HG03469 (cell line): ENCODE measurements around the gene AMPD2.

Experiments used
- ATAC-seq: cut with Tn5 transposase; IDR thresholded peaks from one replicate; pipeline ENCODE4 v1.9.1; 2021; ENCODE audit warnings: mild to moderate bottlenecking, moderate library complexity, moderate number of reproducible peaks; ENCODE audit not compliant: unreplicated experiment

Gene AMPD2

DNA sequence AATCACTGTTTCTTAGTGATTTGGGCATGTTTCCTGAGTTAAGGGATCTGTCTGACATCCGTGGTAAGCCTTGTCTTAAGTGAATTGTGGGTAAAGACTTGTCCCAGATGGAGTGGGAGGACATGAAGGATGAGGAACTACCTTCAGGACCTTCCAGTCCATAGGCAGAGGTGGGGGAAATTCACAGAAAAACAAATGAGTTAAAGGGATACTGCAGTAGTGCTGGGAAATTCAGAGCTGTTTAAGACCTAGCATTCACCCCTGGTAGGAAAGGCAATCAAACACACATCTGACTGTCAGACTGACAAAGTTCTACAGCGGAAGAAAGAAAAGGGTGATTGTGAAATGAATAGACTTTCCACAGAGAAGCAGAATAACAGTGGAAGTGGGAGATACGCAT, 3.2 kb upstream of the AMPD2 start:
- ATAC-seq, result no peak

DNA sequence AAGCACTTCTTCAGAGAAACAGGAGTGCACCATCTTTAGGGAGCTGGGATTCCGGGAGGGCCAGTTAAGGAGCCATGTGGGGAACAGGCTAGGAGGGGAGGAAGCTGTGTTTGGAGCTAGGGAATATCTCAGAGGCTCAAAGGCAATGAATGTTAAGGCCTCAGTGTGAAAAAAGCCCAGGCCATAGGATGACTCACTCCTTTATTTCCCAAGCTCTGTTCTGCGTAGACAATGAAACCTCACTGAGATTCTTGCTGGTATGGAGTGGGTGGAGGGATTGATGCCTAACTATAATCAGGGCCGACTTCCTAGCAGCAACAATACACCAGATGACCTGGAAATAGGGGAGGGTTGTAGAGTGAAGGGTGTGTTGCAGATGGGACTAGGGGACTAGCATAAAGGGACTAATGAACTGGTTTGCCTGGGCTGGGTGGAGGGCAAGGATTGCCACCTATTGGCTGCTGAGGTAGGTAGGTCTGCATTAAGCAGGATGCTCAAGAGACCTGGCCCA, 2.3 kb upstream of the AMPD2 start:
- ATAC-seq, result no peak

DNA sequence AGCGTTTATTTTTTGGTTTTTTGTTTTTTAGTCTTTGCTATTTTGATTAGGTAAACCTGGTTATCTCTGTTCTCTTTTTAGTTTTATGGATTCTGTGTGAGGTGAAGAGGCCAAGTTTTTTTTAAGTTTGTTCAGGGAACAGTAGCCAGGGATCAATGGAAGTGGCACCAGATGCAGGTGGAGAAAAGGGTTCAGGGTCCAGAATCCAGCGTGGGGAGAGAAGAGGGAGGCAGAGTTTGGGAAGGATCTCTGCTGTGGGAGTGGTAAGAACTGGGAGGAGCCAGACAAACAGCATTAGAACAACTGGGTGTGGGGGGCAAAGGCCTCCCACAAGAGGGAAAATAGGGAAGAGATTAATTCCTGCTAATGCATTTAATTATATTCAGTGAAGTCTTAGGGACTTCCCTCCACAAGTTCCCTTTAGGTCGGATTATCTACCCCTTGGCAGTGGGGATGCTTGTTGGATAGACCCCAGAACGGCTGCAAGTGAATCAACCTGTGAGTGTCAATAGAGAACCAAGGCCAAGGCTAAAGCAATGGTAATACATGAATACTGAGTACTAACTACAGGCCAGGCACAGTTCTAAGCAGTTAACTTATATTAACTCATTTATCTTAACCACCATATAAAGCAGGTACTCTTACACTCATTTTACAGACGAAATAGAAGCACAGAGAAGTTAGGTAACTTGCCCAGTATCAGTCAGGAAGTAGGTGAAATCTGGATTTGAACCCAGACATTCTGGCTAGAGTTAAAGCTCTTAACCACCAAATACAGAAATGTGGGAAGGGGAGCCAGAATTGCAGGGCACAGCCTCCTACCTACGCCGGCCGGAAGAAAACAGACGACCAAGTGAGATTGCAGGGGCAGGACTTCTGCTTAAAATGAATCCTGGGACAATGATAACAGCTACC, 719 bp upstream of the AMPD2 start:
- ATAC-seq, result no peak

DNA sequence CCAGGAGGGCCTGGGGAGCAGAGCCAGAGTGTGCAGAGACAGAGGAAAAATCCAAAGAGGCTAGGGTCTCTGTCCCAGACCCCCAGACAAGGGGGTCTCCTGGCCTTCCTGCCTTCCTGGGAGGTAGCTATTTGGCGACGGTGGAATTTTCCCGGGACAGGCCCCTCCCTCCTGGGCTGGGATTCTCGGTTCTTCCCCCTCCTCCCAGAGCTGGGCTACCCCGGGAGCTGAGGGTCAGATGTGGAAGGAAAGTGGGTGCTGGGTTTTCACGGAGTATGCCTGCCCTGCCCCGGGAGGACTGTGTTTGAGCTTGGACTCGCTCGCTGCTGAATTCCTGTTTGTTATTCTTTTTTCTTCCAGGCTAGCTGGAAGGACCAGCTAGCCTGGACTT, 759 bp downstream of the AMPD2 start:
- no peak for ATAC-seq

DNA sequence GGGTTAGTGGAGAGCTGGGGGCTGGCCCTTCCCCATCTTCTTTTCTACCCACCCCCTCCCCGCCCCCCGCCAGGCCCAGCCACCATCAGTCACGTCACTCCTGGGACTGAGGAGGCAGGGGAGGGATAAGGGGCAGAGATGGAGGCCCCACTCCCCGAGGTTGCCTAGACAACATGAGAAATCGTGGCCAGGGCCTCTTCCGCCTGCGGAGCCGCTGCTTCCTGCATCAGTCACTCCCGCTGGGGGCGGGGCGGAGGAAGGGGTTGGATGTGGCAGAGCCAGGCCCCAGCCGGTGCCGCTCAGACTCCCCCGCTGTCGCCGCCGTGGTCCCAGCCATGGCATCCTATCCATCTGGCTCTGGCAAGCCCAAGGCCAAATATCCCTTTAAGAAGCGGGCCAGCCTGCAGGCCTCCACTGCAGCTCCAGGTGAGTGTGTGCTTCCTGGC, 1.2 kb downstream of the AMPD2 start:
- ATAC-seq, result peak; percentile 51

DNA sequence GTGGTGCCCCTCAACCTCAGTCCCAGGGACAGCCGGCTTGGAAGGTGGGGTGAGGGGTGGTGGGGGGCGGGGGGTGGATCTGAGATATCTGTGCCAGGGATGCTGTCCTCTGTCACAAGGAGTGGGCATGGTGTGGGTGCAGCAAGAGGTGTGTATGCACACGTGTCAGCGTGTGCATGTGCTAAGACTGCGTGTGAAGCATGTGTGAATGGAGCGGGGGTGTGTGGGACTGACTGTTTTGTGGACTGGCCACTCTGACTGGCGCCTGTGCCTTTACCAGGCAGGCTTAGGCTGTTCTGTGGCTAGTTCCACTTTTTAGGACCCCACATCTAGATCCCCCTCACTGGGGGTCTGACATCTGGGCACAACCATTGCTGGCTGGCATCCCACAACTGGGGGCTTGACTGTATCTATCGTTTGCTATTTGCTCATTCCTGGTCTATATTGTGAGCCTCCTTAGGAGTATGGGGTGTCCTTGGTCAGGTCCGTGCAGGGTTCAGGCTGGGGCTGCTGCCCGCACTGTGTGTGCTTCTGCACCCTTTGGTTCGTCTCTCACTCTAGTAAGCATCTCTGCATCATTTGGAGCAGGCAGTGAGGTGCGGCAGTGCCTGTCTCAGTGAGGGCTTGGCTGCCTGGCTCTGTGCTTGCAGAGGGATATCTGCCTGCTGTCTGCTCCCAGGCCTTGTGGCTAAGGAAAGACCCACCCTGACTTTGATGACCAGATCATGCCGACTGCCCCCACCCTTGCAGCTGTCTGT, 1.9 kb downstream of the AMPD2 start:
- ATAC-seq, result no peak

DNA sequence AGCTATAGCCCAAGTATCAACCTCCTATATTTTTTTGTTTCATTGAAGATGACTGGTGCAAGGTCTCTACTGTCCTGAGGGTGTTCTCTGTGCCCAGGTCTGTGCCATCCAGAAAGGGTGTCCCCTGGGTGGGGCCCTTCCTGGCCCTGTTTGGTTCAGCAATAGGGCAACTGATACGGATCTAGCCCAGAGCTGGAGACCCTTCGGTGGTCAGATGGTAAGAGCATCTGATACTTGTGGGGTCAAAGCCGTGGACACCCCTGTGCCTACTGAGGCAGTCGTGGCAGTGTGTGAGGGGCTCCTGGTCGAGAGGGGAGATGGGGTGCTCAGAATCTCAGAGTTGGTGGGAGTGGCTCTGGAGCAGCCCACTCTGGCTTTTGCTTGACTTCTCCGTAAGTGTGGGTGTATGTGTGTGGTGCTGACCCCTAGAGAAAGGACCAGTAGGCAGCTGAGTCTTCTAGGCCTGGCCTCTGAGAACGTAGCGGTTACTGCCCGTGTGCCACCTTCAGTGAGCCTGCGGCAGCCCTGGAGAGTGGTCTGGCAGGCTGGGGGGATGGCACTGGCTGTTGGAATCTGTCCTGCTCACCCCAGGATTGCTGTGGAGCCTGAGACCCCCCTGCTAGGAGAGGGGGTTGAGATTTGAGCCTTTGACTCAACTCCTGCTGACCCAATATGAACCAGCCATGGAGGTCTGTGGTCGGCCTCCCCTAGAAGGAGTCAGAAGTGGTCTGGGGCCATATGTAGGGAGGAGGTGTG, 2.7 kb downstream of the AMPD2 start:
- no peak for ATAC-seq

DNA sequence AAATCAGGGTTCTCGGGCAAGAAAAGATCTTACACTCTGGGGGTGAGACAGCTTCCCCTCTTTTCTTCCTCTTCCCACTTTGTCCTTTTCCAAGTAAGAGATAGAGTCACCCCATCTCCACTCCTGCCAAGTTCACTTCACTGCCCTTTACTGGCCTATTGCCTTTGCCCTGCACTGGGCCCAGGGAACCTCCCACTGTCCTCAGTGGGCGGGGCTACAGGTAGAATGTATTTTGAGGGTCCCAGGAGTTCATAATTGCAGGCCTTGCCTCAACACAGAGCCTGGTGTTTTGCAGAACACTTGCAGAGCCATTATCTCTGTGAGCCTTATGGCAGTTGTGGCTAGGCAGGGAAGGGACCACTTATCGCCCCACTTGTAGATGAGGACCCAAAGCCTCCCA, 3.3 kb downstream of the AMPD2 start:
- ATAC-seq, result no peak

DNA sequence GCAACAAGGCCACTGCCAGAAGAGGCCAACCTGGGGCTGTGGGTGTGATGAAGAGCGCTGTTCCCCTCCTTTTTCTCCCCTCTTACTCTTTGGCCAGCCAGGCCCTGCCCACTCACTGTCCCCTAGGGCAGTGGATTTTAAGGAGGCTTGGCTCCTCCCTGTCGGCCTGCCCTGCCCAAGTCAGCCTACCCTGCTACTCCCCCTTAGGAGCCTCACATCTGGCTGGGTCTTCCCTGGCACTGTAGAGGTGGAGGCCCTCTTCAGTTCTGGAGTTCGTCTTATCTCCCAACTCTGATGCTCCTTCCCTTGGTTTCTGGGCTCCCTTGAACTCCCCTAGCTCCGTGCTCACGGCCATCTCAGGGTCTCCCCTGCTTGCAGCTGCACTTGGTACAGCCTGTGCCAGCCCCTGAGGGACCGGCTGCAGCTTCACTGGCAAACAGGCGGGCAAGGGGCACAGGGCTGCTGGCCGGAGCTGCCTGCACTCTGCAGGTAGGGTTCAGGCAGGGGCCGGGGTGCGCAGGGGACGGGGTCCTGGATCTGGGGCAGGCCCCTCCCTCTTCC, 4.0 kb downstream of the AMPD2 start:
- no peak for ATAC-seq

DNA sequence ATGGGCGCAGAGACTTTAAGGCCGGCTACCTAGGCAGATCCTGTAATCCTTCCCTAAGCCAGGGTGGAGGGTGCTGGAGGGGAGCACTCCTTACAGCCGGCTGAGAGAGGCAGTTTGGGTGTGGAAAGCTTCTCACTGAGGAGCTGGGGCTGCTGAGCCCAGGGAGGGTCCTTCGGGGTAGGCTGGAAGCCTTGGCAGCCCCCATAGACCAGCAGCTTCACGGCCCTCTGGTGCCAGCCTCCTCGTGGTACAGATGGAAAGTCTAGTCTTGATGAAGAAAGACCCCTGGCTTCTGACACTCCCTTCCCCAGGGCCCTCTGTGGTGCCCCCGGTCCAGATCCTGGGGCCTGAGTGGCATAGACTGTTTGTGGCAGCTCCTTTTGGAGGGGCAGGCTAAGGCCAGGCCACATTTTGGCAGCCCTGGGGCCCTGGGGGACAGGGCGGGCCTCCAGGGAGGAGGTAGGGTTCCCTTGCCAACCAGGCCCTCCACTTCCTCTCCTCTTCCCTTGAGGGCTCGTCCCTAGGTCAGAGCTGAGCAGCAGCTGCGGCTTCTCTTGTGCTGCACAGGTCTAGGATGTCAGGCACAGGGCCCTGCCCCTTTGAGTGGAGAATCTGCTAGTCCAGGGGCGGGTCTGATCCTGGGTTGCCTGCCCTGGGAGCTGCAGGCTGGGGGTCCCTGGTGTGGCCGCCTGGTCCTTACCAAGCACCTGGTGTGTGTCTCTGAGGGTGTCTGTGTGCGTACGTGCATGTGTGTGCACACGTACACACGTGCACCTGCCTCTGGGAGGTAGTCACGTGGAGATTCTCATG, 4.8 kb downstream of the AMPD2 start:
- ATAC-seq, result no peak

DNA sequence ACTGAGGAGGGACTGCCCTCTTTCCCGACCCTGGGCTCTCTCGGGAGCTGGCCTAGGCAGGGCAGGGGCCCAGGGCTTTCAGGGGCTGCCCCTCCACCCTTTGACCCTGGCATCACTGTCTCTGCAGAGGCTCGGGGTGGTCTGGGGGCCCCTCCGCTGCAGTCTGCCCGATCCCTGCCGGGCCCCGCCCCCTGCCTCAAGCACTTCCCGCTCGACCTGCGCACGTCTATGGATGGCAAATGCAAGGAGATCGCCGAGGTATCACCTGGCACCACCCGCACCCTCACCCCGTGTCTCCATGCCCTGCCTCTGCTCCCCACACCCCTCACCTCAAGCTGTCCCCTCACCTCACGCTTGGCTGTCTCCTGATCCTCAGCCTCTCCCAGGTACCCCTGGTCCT, 5.5 kb downstream of the AMPD2 start:
- ATAC-seq, result no peak

DNA sequence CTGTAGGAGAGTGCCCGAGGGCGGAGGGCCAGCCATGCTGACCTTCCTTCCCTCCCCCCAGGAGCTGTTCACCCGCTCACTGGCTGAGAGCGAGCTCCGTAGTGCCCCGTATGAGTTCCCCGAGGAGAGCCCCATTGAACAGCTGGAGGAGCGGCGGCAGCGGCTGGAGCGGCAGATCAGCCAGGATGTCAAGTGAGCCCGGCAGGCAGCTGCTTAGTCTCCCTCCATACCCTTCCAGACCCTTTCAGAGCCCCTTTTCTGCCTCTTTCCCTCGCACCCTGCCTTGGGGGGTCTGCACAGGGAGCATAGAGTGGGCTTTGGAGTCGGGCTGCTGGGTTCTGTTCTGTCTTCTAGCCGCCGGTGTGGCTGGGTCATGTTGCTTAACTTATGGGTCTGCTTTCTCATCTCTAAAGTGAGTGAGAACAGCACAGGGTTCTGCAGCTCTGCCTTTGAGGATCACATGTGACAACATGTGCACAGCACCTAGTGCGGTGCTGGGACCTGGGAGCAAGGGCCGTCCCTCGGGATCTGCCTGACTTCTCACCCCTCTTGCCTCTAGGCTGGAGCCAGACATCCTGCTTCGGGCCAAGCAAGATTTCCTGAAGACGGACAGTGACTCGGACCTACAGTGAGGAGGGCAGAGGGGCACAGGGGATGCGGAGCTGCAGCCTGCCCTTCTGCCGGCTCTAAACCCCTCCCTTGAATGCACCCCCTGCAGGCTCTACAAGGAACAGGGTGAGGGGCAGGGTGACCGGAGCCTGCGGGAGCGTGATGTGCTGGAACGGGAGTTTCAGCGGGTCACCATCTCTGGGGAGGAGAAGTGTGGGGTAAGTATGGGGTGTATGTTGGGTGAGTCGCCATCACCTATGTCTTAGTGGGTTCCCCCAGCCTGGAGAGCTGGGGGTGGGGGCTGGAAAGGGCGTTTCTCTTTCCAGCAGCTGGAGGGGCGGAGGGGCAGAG, 6.2 kb downstream of the AMPD2 start:
- ATAC-seq, result no peak

DNA sequence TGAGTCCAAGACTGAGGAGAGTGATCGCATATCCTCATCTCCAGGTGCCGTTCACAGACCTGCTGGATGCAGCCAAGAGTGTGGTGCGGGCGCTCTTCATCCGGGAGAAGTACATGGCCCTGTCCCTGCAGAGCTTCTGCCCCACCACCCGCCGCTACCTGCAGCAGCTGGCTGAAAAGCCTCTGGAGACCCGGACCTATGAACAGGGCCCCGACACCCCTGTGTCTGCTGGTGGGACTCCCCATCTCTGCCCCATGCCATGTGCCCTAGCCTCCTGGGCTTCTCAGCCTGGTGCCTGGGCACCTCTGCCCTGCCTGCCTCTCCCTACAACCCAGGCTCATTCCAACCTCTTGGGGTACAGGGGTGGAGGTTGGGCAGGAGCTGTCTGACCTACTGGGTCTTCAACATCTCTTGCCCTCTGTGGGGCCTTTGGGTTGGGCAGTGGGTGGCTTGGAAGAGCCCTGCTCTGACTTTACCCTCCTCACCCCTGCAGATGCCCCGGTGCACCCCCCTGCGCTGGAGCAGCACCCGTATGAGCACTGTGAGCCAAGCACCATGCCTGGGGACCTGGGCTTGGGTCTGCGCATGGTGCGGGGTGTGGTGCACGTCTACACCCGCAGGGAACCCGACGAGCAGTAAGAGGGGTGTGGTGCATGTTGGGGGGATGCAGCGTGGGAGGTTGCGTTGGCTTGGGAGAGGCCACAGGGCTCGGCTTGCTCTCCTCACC, 7.2 kb downstream of the AMPD2 start:
- ATAC-seq, result no peak

DNA sequence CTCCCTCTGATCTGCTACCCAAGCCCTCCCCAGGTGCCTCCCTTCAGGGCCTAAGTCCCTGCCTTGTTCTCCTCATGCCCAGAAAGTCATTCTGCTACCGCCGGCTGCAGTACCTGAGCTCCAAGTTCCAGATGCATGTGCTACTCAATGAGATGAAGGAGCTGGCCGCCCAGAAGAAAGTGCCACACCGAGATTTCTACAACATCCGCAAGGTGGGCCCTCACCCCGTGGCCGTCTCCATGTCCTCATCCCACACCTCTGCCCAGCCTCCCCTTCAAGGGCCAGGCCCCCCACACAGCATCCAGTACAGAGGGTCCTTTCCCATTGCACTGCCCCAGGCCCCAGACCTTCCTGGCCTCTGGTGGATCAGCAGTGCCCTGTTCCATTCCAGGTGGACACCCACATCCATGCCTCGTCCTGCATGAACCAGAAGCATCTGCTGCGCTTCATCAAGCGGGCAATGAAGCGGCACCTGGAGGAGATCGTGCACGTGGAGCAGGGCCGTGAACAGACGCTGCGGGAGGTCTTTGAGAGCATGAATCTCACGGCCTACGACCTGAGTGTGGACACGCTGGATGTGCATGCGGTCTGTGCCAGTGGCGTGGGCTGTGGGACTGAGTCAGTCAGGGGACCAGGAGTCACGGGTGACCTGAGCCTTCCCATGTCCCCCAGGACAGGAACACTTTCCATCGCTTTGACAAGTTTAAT, 8.2 kb downstream of the AMPD2 start:
- ATAC-seq, result no peak

DNA sequence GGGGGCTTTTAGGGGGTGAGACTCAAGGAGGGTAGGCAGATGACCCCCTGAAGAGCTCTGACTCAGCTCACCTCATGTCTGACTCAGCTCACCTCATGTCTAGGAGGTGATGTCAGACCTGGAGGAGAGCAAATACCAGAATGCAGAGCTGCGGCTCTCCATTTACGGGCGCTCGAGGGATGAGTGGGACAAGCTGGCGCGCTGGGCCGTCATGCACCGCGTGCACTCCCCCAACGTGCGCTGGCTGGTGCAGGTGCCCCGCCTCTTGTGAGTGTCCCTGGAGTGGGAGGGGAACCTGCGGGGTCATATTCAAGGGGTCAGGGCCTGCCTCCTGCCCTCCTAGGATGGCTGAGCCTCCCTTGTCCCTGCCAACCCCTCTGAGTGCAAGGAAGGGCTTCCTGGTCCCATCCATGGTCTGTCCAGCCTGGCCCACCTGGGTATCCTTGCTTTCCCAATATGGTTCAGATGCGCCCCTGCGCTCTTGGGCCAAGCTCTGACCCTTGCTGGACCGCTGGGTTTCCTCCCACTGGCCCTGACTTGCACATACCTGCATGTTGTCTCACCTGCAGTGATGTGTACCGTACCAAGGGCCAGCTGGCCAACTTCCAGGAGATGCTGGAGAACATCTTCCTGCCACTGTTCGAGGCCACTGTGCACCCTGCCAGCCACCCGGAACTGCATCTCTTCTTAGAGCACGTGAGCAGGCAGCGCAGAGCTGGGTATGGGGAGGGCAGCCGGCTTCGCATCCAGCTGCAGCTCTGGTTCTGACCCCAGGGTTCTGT, 9.1 kb downstream of the AMPD2 start:
- no peak for ATAC-seq

DNA sequence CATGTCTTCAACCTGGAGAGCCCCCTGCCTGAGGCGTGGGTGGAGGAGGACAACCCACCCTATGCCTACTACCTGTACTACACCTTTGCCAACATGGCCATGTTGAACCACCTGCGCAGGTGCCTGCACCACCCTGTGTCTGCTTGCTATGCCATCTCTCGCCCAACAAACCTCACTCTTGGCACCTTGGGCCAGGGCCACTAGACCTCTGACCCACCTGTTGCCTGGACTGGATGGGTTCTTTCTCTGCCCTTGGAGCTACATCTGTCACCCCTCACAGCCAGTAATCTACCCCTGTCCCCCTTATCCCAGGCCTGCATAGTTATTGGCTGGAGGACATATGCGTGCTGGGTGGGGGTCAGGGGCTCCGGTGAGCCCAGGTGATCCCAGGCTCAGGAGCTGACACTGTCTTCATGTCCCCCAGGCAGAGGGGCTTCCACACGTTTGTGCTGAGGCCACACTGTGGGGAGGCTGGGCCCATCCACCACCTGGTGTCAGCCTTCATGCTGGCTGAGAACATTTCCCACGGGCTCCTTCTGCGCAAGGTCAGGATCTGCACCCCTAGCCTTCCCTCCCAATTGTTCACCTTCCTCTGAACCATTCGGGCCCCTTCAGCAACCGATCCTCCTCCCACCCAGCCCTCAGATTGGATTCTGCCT, 9.9 kb downstream of the AMPD2 start:
- no peak for ATAC-seq
